CD1c-positive myeloid dendritic cell (primary cell): Measurements from ENCODE around the gene SPOPL.
"Not testable (repeated sequence)": the region's sequence is repeated elsewhere in the genome, so short reads cannot be mapped to it uniquely, and the experiment has no call there.

Experiments used
- DNase-seq: peaks from one replicate; pipeline ENCODE4 v3.0.0-alpha.2; 2016; ENCODE audit errors: extremely low spot score

Gene SPOPL

DNA sequence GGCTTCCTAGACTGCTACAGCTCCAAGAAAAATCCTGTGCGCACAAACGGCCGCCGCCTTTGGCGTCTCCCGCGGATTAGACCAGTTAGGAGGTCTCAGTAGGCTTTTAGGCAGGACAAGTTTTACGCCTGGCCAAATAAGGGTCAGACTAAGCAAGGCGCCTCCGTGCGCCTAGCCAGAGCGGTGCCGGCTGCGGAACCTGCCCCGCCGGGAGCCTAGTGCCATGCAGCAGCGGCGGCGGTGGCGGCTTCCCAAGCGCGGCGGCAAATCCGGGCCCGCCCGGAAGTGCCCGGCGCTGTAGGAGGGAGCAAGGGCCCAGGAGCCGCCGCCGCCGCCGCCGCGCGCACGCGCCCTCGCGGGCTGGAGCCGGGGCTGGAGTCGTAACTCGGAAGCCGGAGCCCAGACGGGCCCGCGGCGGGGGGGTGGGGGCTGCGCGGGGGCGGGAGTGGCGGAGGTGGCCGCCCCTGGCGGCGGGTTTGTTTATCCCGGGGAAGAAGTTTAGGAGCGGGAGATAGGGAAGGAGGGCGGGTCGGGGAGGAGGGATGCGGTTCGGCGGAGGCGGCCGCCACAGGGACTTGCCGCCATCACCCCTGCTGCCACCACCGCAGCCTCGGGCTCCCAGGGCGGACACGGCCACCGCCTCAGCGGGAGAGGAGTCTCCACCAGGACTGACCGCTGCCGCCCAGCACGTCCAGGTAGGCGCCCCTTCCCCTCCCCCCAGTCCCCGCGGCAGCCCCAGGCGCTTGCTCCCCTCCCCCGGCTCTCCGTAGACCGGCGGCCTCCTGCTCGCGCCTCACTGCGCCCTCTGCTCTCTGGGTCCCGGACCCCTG is at the start of gene SPOPL:
SPOPL (plus strand) TSS at position 346 of the 830 bp plus-strand sequence. CDS start 48,447 bp downstream, outside the sequence.
- peak; percentile 95 for DNase-seq

- no peak for DNase-seq
These were observed 49.2 kb upstream of the SPOPL start for GRCh38 chr2:138452324-138452723.

DNA sequence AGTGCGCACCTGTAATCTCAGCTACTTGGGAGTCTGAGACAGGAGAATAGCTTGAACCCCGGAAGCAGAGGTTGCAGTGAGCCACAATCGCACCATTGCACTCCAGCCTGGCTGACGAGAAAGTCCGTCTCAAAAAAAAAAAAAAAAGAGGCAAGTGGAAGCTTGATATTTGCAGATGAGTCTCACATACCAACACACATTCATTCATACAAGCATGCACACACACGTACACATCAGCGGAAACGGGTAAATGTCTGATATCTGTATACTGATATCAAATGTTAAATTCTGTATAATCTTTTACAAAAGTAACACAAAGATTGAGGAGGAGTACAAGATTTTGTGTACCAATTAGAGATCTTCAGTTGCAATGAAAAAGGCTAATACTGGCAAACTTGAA is 47.8 kb upstream of the SPOPL start:
- DNase-seq, result no peak

DNA sequence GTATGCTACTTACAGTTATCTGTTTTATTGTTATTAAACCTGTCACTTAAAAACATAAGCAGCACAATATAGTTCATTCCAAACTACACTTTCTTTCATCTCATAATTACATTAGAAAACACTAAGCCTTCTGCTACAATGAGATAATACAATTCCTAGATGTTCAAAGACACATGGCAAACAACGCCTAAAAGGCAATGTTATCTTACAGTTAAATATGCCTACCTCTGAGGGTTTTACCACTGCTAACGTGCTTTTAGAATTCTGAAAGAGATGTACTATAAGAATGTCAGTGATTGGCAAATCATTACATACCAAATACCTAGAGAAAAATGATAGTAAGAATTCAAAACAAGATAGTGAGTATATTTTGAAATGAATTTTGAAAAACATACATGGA is 46.8 kb upstream of the SPOPL start:
- DNase-seq, result no peak

DNA sequence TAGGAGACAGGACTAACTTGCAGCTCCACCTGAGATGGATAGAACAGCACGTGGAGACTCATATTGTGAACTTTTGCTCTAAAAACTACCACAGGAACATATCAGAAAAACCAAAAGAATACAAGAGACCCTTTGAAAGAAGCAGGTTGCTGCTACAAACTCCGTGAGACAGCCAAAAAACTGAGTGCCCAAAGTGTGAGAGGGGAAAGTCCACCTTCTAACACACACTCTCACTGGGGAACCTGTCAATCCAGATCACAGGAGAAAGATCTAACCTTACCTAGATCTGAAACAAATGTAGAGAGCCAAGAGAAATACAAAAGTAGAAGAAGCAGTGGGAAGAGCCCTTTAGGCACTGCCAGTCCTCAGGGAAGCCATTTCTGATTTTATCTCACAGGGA is 46.3 kb upstream of the SPOPL start:
- DNase-seq, result no peak

- DNase-seq, result no peak
These were observed 45.9 kb upstream of the SPOPL start for GRCh38 chr2:138455691-138456090.

DNA sequence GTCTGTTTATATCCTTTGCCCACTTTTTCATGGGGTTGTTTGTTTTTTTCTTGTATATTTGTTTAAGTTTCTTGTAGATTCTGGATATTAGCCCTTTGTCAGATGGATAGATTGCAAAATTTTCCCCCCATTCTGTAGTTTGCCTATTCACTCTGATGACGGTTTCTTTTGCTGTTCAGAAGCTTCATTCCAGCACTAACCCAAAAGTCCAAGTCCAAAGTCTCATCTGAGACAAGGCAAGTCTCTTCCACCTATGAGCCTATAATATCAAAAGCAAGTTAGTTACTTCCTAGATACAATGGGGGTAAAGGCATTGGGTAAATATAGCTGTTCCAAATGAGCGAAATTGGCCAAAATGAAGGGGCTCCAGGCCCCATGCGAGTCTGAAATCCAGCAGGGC is 38.9 kb upstream of the SPOPL start:
- not testable (repeated sequence) for DNase-seq

- no peak for DNase-seq
These were observed 33.0 kb upstream of the SPOPL start for GRCh38 chr2:138468617-138469016.

DNA sequence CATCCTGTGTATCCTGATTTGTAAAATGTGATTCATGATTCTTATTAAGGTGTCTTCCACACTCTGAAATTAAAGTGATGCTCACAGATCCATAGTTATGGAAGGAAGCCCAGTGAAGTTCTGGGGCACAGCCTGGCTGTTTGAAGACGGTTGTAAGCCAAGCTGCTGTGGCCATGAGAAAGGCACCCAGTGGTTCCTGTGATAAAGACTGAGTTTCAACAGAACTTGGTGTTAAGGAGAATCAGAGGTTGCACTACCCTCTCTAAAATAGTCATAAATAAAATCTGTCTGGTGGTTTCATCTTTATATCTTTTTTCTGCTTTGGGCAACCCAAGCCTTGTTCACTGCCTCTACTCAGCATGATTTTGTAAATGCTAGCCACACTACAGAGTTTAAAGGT is 32.2 kb upstream of the SPOPL start:
- no peak for DNase-seq

DNA sequence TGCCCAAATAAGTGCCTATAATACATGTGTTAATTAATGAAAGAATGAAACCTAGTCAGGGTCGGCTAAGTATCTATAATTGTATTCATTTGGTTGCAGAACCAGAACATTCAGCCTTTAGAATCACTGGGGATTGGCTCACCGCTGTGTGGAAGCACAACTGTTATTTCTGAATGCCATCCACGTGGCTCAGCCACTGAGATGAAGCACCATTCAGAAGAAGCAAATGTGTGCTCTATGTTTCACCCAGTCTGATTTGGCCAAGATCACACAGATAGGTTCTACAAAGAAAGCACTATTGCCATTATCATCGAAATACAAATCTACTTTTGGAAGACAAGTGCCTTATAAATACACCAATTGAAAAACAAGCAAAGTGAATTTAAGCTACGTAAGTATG is 30.6 kb upstream of the SPOPL start:
- DNase-seq, result no peak

- DNase-seq, result no peak
These were observed 27.3 kb upstream of the SPOPL start for GRCh38 chr2:138474100-138474825.

DNA sequence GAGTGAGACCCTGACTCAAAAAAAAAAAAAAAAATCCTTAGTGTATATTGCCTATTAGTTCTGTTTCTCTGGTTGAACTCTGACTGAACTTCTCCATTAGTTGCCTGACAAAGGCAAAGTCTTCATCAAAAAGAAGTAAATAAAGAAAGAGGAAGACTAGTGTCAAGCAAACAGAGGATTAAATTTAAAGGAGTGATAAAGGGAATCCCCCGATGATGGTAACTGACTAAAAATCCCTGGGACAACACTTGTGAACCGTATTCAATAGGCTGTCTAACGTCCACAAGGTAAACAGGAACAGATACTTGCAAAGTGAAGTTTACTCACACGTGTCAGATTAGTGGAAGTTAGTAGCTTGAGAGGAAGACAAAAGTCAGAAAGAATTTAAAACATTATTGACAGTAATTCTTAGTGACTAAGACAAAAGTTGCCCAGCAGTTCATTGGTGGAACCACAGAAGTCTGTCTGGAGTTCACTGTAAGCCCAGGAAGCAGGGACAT is 26.2 kb upstream of the SPOPL start:
- peak; percentile 60 for DNase-seq

GRCh38 chr2:138476186-138476585 is 25.4 kb upstream of the SPOPL start:
- DNase-seq, result no peak

DNA sequence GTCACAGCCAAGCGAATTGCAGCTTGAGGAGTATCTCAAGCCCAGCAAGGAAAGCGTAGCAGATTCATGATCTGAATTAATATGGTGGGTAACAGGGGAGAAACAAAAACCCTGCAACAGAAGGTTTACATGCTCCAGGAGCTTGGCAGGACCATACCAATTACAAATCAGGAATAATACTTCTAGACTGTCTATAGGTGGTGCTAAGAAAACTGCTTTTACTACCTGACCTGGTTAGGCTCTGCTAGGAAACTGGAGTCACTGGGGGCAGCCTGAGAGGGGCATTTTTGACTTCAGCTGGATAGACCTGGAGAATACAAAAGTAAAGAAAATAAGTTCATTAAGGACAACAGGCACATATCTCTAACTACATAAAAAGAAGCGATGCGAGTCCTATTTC is 24.6 kb upstream of the SPOPL start:
- DNase-seq, result no peak

GRCh38 chr2:138482796-138483195 is 18.8 kb upstream of the SPOPL start:
- DNase-seq, result not testable (repeated sequence)

DNA sequence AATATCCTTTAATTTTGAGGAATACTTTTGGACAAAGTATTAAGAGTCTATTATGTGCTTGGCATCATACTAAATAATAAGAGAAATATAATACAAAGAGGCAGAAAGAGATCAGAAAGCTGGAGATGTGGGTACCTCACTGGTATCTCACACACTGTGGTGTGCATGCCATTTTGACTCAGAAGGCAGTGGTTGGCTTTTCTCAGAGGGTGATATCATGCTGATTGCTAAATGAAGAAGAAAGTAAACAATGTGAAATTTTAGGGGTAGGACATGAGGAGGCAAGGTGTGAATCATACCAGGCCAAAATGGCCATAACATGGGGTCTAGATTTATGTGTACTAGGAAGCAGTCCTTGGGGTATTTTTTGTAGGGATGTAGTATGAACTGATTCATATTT is 16.6 kb upstream of the SPOPL start:
- DNase-seq, result no peak

- DNase-seq, result no peak
These were observed 15.0 kb upstream of the SPOPL start for GRCh38 chr2:138486363-138487198.

DNA sequence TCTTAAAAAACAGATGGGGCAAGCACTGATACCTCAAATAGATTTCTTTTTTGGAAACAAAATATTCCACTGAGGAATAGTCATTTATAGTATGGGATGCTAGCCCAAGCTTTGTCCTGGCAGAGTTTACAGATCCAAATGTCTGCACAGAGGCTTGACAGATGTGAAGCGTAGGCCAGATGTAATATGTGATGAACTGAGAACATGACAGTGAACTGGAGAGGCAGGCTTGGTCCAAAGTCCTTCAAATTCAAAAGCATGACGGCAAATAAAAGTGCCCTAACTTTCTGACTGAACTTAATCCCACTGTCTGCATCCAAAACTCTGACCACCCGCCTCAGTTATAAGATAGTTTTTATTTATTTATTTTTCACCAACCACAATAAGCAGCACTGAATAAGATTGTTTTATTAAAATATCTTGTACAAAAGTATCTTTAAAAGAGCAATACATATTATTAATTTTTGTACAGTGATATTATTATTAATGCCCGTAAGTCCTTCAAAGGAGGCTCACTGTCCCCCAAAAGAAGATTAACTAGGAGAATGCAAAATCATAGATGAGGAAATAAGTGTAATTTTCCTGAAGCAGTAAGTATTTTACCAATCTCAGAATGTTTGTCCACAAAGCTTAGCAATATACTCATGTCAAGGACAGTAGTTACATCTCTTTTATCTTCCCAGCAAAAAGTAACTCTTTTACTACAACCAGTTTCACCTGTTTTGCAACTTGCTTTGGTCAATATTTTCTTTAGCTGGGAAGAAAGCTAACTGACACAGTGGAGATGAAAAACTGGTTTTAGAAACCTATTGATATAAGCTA is 10.7 kb upstream of the SPOPL start:
- DNase-seq, result no peak

GRCh38 chr2:138491495-138491862 is 10.1 kb upstream of the SPOPL start:
- no peak for DNase-seq

DNA sequence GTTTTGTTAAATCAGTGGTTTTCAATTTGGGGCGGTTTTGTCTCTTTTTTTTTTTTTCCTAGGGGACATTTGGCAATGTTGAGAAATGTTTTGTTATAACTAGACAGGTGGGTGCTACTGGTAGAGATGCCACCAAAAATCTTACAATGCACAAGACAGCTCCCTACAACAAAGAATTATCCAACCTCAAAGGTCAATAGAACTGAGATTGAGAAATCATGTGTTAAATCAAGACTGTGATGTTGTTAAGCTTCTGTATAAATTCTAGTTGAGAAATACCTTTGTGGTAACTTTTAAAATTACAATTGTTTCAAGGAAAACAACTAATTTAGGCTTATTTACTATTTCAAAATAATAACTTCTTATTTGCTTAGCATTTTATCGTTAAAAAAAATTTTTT is 9.4 kb upstream of the SPOPL start:
- no peak for DNase-seq

DNA sequence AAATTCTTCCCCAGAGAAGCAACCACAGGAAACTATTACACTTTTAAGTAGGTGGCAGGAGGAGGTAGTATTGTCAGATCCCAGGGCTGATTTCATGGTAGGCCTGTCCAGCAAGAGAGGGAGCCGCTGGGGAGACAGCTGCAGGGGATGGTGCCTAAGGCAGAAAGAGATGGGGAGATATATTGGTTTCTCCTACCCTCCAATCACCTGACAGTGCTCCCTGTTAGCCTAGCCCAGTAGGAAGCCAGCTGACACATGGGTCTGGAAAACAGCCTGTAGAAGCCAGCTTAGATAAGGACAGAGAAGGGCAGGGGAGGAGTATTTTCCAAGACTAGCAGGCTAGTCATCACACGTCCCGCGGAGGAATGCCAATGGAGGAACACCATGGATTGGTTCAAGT is 8.2 kb upstream of the SPOPL start:
- no peak for DNase-seq
